Activated CD4-positive, alpha-beta memory T cell treated with anti-CD3 and anti-CD28 coated beads, Interleukin-2, amount 10 ng/mL, durations not matched to agents 7 days and 5 days (primary cell): Measurements from ENCODE around the gene TM7SF2. TPM values are rescaled to one million over a fixed set of nuclear protein-coding genes. Genes with fewer than 3 reads are reported as not detected.

Source experiments
- CTCF ChIA-PET: fragments of 350-600 bp; sonication (Branson Sonifier 250); formaldehyde crosslinking; loops from one replicate; lab custom pipeline; 2021; ENCODE audit warnings: antibody characterized with exemption, inconsistent platforms; lab: Charles Lee
- POLR2A ChIA-PET: fragments of 350-600 bp; sonication (Branson Sonifier 250); formaldehyde crosslinking; loops from one replicate; lab custom pipeline; 2021; ENCODE audit warnings: antibody characterized with exemption; lab: Charles Lee
- DNase-seq: peaks from one replicate; pipeline ENCODE4 v3.0.0-alpha.2; 2020
- H3K27ac Mint-ChIP-seq: one replicate; pipeline ENCODE4 v1.8.0; 2021; ENCODE audit warnings: mild to moderate bottlenecking, mixed read lengths
- H3K27me3 Mint-ChIP-seq: one replicate; pipeline ENCODE4 v1.8.0; 2021; ENCODE audit warnings: mixed read lengths
- H3K36me3 Mint-ChIP-seq: one replicate; pipeline ENCODE4 v1.8.0; 2021; ENCODE audit warnings: low read depth, mixed read lengths
- H3K4me1 Mint-ChIP-seq: one replicate; pipeline ENCODE4 v1.8.0; 2021; ENCODE audit warnings: mixed read lengths
- H3K4me3 Mint-ChIP-seq: one replicate; pipeline ENCODE4 v1.8.0; 2021; ENCODE audit warnings: mild to moderate bottlenecking, mixed read lengths
- H3K9me3 Mint-ChIP-seq: one replicate; pipeline ENCODE4 v1.8.0; 2021; ENCODE audit warnings: mixed read lengths
- total RNA-seq, 2 experiments: library from RNA; stranded (reverse); gene quantifications; one replicate each; pipeline ENCODE4 v1.2.3, GENCODE V29; 2021

TM7SF2 gene
- total RNA-seq, 2 experiments from 2014 or later = 27.2 to 28.4 TPM

- ChIA-PET POLR2A (interaction anchor here (1.0 kb wide), 1 partner anchor 16 kb away, joined by 5 read pairs; no protein-coding TSS in a partner anchor), CTCF (no interaction called here)
- no peaks in the 10 kb centered on the region for H3K27me3 Mint-ChIP-seq
- H3K9me3 Mint-ChIP-seq = no peaks in the 10 kb centered on the region
- H3K36me3 Mint-ChIP-seq = no peaks in the 10 kb centered on the region
- H3K4me3 Mint-ChIP-seq = no peak overlapping the region
- no peak overlapping the region for H3K27ac Mint-ChIP-seq
- H3K4me1 Mint-ChIP-seq = peaks cover 19% of the 10 kb centered on the region
- no peak for DNase-seq
Observed at GRCh38 chr11:65151331-65151899, 39.7 kb downstream of the TM7SF2 start.

- Mint-ChIP-seq H3K4me3 (no peak overlapping the region), H3K27ac (no peak overlapping the region), H3K27me3 (no peaks in the 10 kb centered on the region), H3K9me3 (no peaks in the 10 kb centered on the region), H3K36me3 (no peaks in the 10 kb centered on the region), H3K4me1 (peaks cover 19% of the 10 kb centered on the region)
- CTCF ChIA-PET = interaction anchor here (0.6 kb wide), 1 partner anchor 591 kb away, joined by 3 read pairs; no protein-coding TSS in a partner anchor
- DNase-seq = no peak
- POLR2A ChIA-PET = interaction anchor here (1.0 kb wide), 1 partner anchor 17 kb away, joined by 5 read pairs; no protein-coding TSS in a partner anchor
Observed at GRCh38 chr11:65152122-65152521, 40.5 kb downstream of the TM7SF2 start.

- POLR2A ChIA-PET = interaction anchor here (1.6 kb wide), 1 partner anchor 21 kb away, joined by 7 read pairs; no protein-coding TSS in a partner anchor
- H3K36me3 Mint-ChIP-seq = no peaks in the 10 kb centered on the region
Observed at GRCh38 chr11:65156256-65156655, 44.6 kb downstream of the TM7SF2 start.

GRCh38 chr11:65156926-65157325 lies 45.3 kb downstream of the TM7SF2 start:
- Mint-ChIP-seq H3K36me3 (no peaks in the 10 kb centered on the region), H3K9me3 (no peaks in the 10 kb centered on the region), H3K4me3 (no peak overlapping the region), H3K4me1 (peaks cover 15% of the 10 kb centered on the region), H3K27me3 (peaks cover 12% of the 10 kb centered on the region), H3K27ac (no peak overlapping the region)
- ChIA-PET POLR2A (interaction anchor here (1.6 kb wide), 1 partner anchor 21 kb away, joined by 7 read pairs; no protein-coding TSS in a partner anchor), CTCF (interaction anchor here (1.6 kb wide), 1 partner anchor 119 kb away, joined by 3 read pairs; no protein-coding TSS in a partner anchor)
- no peak for DNase-seq

More at GRCh38 chr11:65156256-65156655, 44.6 kb downstream of the TM7SF2 start:
- H3K27ac Mint-ChIP-seq = no peak overlapping the region
- CTCF ChIA-PET = interaction anchor here (1.6 kb wide), 1 partner anchor 119 kb away, joined by 3 read pairs; no protein-coding TSS in a partner anchor
- DNase-seq = no peak
- H3K27me3 Mint-ChIP-seq = peaks cover 12% of the 10 kb centered on the region
- H3K4me1 Mint-ChIP-seq = peaks cover 19% of the 10 kb centered on the region
- H3K4me3 Mint-ChIP-seq = no peak overlapping the region
- no peaks in the 10 kb centered on the region for H3K9me3 Mint-ChIP-seq

GRCh38 chr11:65157336-65157735 lies 45.7 kb downstream of the TM7SF2 start:
- H3K4me3 Mint-ChIP-seq = no peak overlapping the region
- H3K27ac Mint-ChIP-seq = no peak overlapping the region
- POLR2A ChIA-PET = interaction anchor here (1.6 kb wide), 1 partner anchor 22 kb away, joined by 7 read pairs; no protein-coding TSS in a partner anchor
- CTCF ChIA-PET = interaction anchor here (1.6 kb wide), 1 partner anchor 118 kb away, joined by 3 read pairs; no protein-coding TSS in a partner anchor
- peaks cover 12% of the 10 kb centered on the region for H3K27me3 Mint-ChIP-seq
- H3K36me3 Mint-ChIP-seq = no peaks in the 10 kb centered on the region
- no peak for DNase-seq
- H3K4me1 Mint-ChIP-seq = peaks cover 11% of the 10 kb centered on the region
- H3K9me3 Mint-ChIP-seq = no peaks in the 10 kb centered on the region

GRCh38 chr11:65159012-65159411 lies 47.3 kb downstream of the TM7SF2 start:
- Mint-ChIP-seq H3K27me3 (peaks cover 12% of the 10 kb centered on the region), H3K9me3 (no peaks in the 10 kb centered on the region), H3K27ac (no peak overlapping the region), H3K36me3 (no peaks in the 10 kb centered on the region), H3K4me1 (peaks cover 5% of the 10 kb centered on the region), H3K4me3 (no peak overlapping the region)
- ChIA-PET CTCF (interaction anchor here (0.7 kb wide), 1 partner anchor 263 kb away, joined by 3 read pairs; no protein-coding TSS in a partner anchor), POLR2A (no interaction called here)
- DNase-seq = no peak

- H3K9me3 Mint-ChIP-seq = no peaks in the 10 kb centered on the region
- H3K4me3 Mint-ChIP-seq = no peak overlapping the region
- ChIA-PET CTCF (no interaction called here), POLR2A (no interaction called here)
- peaks cover 12% of the 10 kb centered on the region for H3K27me3 Mint-ChIP-seq
- no peak for DNase-seq
- H3K27ac Mint-ChIP-seq = no peak overlapping the region
- H3K4me1 Mint-ChIP-seq = peaks cover 5% of the 10 kb centered on the region
- no peaks in the 10 kb centered on the region for H3K36me3 Mint-ChIP-seq
Observed at GRCh38 chr11:65160643-65161042, 49.0 kb downstream of the TM7SF2 start.

GRCh38 chr11:65163684-65164083 lies 52.0 kb downstream of the TM7SF2 start:
- CTCF ChIA-PET = no interaction called here
- H3K27me3 Mint-ChIP-seq = peaks cover 10% of the 10 kb centered on the region
- no peak overlapping the region for H3K4me3 Mint-ChIP-seq
- peaks cover 5% of the 10 kb centered on the region for H3K4me1 Mint-ChIP-seq
- POLR2A ChIA-PET = no interaction called here
- no peaks in the 10 kb centered on the region for H3K36me3 Mint-ChIP-seq
- no peak for DNase-seq
- no peaks in the 10 kb centered on the region for H3K9me3 Mint-ChIP-seq
- H3K27ac Mint-ChIP-seq = no peak overlapping the region

Other genes starting within 250 kb of the TM7SF2 start
- gene EHD1, start 233.3 kb upstream of the TM7SF2 start, total RNA-seq = 100 to 1,000 TPM; 138 to 146 TPM
- 10 to 100 TPM; 37.4 to 40.7 TPM for gene ATG2A, start 194.7 kb upstream of the TM7SF2 start, total RNA-seq
- 10 to 100 TPM; 19.8 to 21.1 TPM for gene PPP2R5B, start 187.2 kb upstream of the TM7SF2 start, total RNA-seq
- not detected for gene GPHA2, start 176.0 kb upstream of the TM7SF2 start, total RNA-seq
- gene MAJIN, start 139.8 kb upstream of the TM7SF2 start, total RNA-seq = under 1 TPM; 0.15 to 0.33 TPM
- under 1 TPM; 0.30 to 0.53 TPM for gene BATF2, start 114.9 kb upstream of the TM7SF2 start, total RNA-seq
- gene ARL2, start 97.7 kb upstream of the TM7SF2 start, total RNA-seq = 10 to 100 TPM; 58.5 to 59.4 TPM
- gene SNX15, start 84.4 kb upstream of the TM7SF2 start, total RNA-seq = 10 to 100 TPM; 24.3 to 24.6 TPM
- 10 to 100 TPM; 24.2 to 24.8 TPM for gene SAC3D1, start 70.7 kb upstream of the TM7SF2 start, total RNA-seq
- 10 to 100 TPM; 13.6 to 16.8 TPM for gene NAALADL1, start 53.3 kb upstream of the TM7SF2 start, total RNA-seq
- gene CDCA5, start 27.8 kb upstream of the TM7SF2 start, total RNA-seq = 100 to 1,000 TPM in 1 of 2 experiments, 10 to 100 TPM in 1; 98.2 to 104 TPM
- gene ZFPL1, start 27.6 kb upstream of the TM7SF2 start, total RNA-seq = 10 to 100 TPM; 30.1 to 31.6 TPM
- gene VPS51, start 15.7 kb upstream of the TM7SF2 start, total RNA-seq = 100 to 1,000 TPM; 117 to 123 TPM
- 1 to 10 TPM; 8.1 to 8.6 TPM for gene ZNHIT2, start 5.8 kb downstream of the TM7SF2 start, total RNA-seq
- gene FAU, start 10.3 kb downstream of the TM7SF2 start, total RNA-seq = 1,000 to 10,000 TPM in 1 of 2 experiments, 100 to 1,000 TPM in 1; 995 to 1,031 TPM
- gene MRPL49, start 10.4 kb downstream of the TM7SF2 start, total RNA-seq = 10 to 100 TPM; 36.5 to 37.4 TPM
- gene SYVN1, start 22.6 kb downstream of the TM7SF2 start, total RNA-seq = 10 to 100 TPM; 39.4 to 42.2 TPM
- gene SPDYC, start 58.4 kb downstream of the TM7SF2 start, total RNA-seq = not detected
- gene CAPN1, start 70.1 kb downstream of the TM7SF2 start, total RNA-seq = 100 to 1,000 TPM; 164 to 167 TPM
- 10 to 100 TPM; 42.0 to 51.1 TPM for gene POLA2, start 150.1 kb downstream of the TM7SF2 start, total RNA-seq
- under 1 TPM; 0.38 to 0.70 TPM for gene CDC42EP2, start 203.0 kb downstream of the TM7SF2 start, total RNA-seq
- 10 to 100 TPM; 80.7 to 82.0 TPM for gene DPF2, start 222.0 kb downstream of the TM7SF2 start, total RNA-seq
- under 1 TPM; 0.58 to 0.88 TPM for gene TIGD3, start 242.9 kb downstream of the TM7SF2 start, total RNA-seq